Parathyroid adenoma (tissue), 2 donors: ENCODE data around the gene OTOP3.

Experiments
- H2AFZ ChIP-seq: fragments of 300-600 bp; sonication (generic); one replicate; pipeline ENCODE4 v1.7.0; 2017; ENCODE audit warnings: antibody characterized with exemption, mild to moderate bottlenecking
- H3K27ac ChIP-seq: fragments of 300-600 bp; sonication (generic); one replicate; pipeline ENCODE4 v1.7.0; 2017
- H3K27me3 ChIP-seq: fragments of 300-600 bp; sonication (generic); one replicate; pipeline ENCODE4 v1.7.0; 2017; ENCODE audit warnings: low read length; ENCODE audit not compliant: control insufficient read depth, insufficient read depth
- H3K36me3 ChIP-seq: fragments of 300-600 bp; sonication (generic); one replicate; pipeline ENCODE4 v1.7.0; 2017; ENCODE audit warnings: low read length; ENCODE audit not compliant: control insufficient read depth, insufficient read depth
- H3K4me1 ChIP-seq: fragments of 300-600 bp; sonication (generic); one replicate; pipeline ENCODE4 v1.7.0; 2017; ENCODE audit warnings: control low read depth
- H3K4me2 ChIP-seq: fragments of 300-600 bp; sonication (generic); one replicate; pipeline ENCODE4 v1.7.0; 2017; ENCODE audit warnings: low read length
- H3K4me3 ChIP-seq: fragments of 300-600 bp; sonication (generic); one replicate; pipeline ENCODE4 v1.7.0; 2017; ENCODE audit warnings: low read depth, low read length
- H3K79me2 ChIP-seq: fragments of 300-600 bp; sonication (generic); one replicate; pipeline ENCODE4 v1.7.0; 2017; ENCODE audit warnings: control low read depth
- H3K9ac ChIP-seq: fragments of 300-600 bp; sonication (generic); one replicate; pipeline ENCODE4 v1.7.0; 2017; ENCODE audit warnings: mild to moderate bottlenecking
- H3K9me3 ChIP-seq: fragments of 300-600 bp; sonication (generic); one replicate; pipeline ENCODE4 v1.7.0; 2017; ENCODE audit warnings: low read length; ENCODE audit not compliant: control insufficient read depth
- CTCF ChIP-seq: fragments of 300-600 bp; sonication (generic); IDR thresholded peaks from one replicate; pipeline ENCODE4 v1.7.0; 2017; ENCODE audit warnings: antibody characterized with exemption, mild to moderate bottlenecking
- donor health status: primary hyperparathyroidism.

The OTOP3 gene

GRCh38 chr17:74930535-74931036, 5.1 kb upstream of the OTOP3 start:
- no peaks in the 10 kb centered on the region for H3K4me1 ChIP-seq
- no peak overlapping the region for H3K4me2 ChIP-seq
- no peaks in the 10 kb centered on the region for H3K9me3 ChIP-seq
- TF ChIP-seq CTCF = no peak
- H2AFZ ChIP-seq = no peak overlapping the region
- H3K36me3 ChIP-seq = no peaks in the 10 kb centered on the region
- H3K79me2 ChIP-seq = no peaks in the 10 kb centered on the region
- H3K27ac ChIP-seq = no peak overlapping the region
- peaks cover 3% of the 10 kb centered on the region for H3K27me3 ChIP-seq
- no peak overlapping the region for H3K4me3 ChIP-seq
- H3K9ac ChIP-seq = no peak overlapping the region

GRCh38 chr17:74935048-74935447, 650 bp upstream of the OTOP3 start:
- Histone ChIP-seq H3K27ac (no peak overlapping the region), H3K27me3 (peaks cover 8% of the 10 kb centered on the region), H2AFZ (no peak overlapping the region), H3K4me2 (no peak overlapping the region), H3K9ac (no peak overlapping the region), H3K79me2 (no peaks in the 10 kb centered on the region), H3K9me3 (no peaks in the 10 kb centered on the region), H3K36me3 (no peaks in the 10 kb centered on the region), H3K4me1 (no peaks in the 10 kb centered on the region), H3K4me3 (no peak overlapping the region)
- TF ChIP-seq CTCF = no peak

- H3K36me3 ChIP-seq = no peaks in the 10 kb centered on the region
- no peaks in the 10 kb centered on the region for H3K79me2 ChIP-seq
- no peak overlapping the region for H3K9ac ChIP-seq
- H2AFZ ChIP-seq = no peak overlapping the region
- no peak for TF ChIP-seq CTCF
- H3K27me3 ChIP-seq = peaks cover 8% of the 10 kb centered on the region
- no peak overlapping the region for H3K4me3 ChIP-seq
- H3K27ac ChIP-seq = no peak overlapping the region
- H3K4me1 ChIP-seq = peaks cover under 1% of the 10 kb centered on the region
- no peaks in the 10 kb centered on the region for H3K9me3 ChIP-seq
- no peak overlapping the region for H3K4me2 ChIP-seq
These were observed 737 bp downstream of the OTOP3 start for GRCh38 chr17:74936470-74936799.

- TF ChIP-seq CTCF = no peak
- Histone ChIP-seq H3K9ac (no peak overlapping the region), H3K4me3 (no peak overlapping the region), H3K79me2 (no peaks in the 10 kb centered on the region), H3K36me3 (no peaks in the 10 kb centered on the region), H3K27me3 (peaks cover 8% of the 10 kb centered on the region), H3K27ac (no peak overlapping the region), H3K4me2 (no peak overlapping the region), H2AFZ (no peak overlapping the region), H3K4me1 (peaks cover 4% of the 10 kb centered on the region), H3K9me3 (no peaks in the 10 kb centered on the region)
These were observed 1.7 kb downstream of the OTOP3 start for GRCh38 chr17:74937064-74938051.
